Choroid plexus epithelial cell (primary cell): ENCODE results near the gene SPIRE2.

Experiments used
- DNase-seq: peaks from one replicate; pipeline ENCODE4 v3.0.0-alpha.2; 2010; ENCODE audit warnings: low read depth
- H3K4me3 ChIP-seq: 2 replicates; pipeline ENCODE4 v1.5.1; 2011; ENCODE audit warnings: low read depth, mild to moderate bottlenecking, control low read depth, low read length, moderate library complexity
- TF ChIP-seq, protein P1 (sequence below): conservative IDR thresholded peaks from 2 replicates; pipeline ENCODE4 v1.5.1; 2011; ENCODE audit warnings: low read depth, mild to moderate bottlenecking, control low read depth, inconsistent platforms, low read length, moderate library complexity

Gene SPIRE2

GRCh38 chr16:89880477-89881367 is 52.4 kb downstream of the SPIRE2 start:
- no peak for DNase-seq
- TF ChIP-seq, protein P1, sequence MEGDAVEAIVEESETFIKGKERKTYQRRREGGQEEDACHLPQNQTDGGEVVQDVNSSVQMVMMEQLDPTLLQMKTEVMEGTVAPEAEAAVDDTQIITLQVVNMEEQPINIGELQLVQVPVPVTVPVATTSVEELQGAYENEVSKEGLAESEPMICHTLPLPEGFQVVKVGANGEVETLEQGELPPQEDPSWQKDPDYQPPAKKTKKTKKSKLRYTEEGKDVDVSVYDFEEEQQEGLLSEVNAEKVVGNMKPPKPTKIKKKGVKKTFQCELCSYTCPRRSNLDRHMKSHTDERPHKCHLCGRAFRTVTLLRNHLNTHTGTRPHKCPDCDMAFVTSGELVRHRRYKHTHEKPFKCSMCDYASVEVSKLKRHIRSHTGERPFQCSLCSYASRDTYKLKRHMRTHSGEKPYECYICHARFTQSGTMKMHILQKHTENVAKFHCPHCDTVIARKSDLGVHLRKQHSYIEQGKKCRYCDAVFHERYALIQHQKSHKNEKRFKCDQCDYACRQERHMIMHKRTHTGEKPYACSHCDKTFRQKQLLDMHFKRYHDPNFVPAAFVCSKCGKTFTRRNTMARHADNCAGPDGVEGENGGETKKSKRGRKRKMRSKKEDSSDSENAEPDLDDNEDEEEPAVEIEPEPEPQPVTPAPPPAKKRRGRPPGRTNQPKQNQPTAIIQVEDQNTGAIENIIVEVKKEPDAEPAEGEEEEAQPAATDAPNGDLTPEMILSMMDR: no peak

GRCh38 chr16:89881368-89881730 is 53.1 kb downstream of the SPIRE2 start:
- no peak overlapping the region for H3K4me3 ChIP-seq
- TF ChIP-seq, protein P1: no peak
- no peak for DNase-seq

More at GRCh38 chr16:89880477-89881367, 52.4 kb downstream of the SPIRE2 start:
- H3K4me3 ChIP-seq: no peak overlapping the region

DNA sequence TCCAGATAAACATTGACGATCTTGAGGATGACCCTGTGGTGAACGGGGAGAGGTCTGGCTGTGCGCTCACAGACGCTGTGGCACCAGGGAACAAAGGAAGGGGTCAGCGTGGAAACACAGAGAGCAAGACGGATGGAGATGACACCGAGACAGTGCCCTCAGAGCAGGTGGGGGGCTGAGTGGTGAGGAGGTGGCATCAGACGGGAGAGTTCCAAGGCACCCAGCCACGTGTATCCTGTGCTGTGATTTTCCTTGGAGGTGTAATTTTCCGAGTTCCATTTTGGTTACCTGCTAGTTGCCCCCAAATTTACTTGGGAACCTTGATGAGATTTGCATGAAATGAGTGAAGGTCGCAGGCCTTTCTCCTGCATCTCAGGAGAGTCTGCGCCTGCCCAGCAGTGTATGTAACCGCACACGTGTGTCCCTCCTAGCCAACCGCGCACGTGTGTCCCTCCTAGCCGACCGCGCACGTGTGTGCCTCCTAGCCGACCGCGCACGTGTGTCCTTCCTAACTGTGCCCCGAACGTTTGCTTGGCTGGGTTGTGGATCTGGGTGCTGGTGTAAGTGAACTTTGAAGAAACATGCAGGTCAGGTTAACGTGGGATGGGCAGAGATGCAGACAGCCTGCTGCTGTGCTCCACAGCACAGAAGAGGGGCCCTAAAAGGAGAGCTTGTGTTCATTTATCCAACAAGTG is 55.2 kb downstream of the SPIRE2 start:
- TF ChIP-seq, protein P1: no peak
- no peak for DNase-seq
- H3K4me3 ChIP-seq: no peak overlapping the region

DNA sequence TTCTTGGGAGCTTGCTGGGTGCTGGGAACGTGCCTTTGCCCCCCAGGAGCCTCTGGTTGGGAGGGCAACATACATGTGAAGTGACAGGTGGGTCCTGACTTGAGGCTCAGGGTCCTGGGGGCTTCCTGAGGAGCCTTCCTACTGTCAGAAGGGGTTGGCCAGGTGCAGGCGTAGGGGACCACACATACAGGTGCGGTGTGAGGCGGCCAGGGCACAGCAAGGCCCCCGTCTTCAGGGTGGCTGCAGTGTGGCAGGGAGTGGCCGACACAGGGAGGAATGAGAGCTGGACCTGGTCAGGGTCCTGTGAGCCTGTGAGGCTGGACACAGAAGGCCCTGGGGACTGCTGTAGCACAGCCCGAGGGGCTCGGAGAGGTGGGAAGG is 55.8 kb downstream of the SPIRE2 start:
- DNase-seq: no peak
- H3K4me3 ChIP-seq: no peak overlapping the region
- TF ChIP-seq, protein P1: no peak

- TF ChIP-seq, protein P1: no peak
- H3K4me3 ChIP-seq: no peak overlapping the region
- no peak for DNase-seq
Observed at GRCh38 chr16:89887243-89887642, 59.0 kb downstream of the SPIRE2 start.

GRCh38 chr16:89890200-89890599 is 61.9 kb downstream of the SPIRE2 start:
- TF ChIP-seq, protein P1: no peak
- DNase-seq: no peak
- H3K4me3 ChIP-seq: no peak overlapping the region
